Endodermal cell (in vitro differentiated cells): Measurements from ENCODE around the gene TNNI3K. TPM values are rescaled to one million over a fixed set of nuclear protein-coding genes. Genes with fewer than 3 reads are reported as not detected.

Experiments used
- DNase-seq: peaks from one replicate; pipeline ENCODE4 v3.0.0-alpha.2; 2017
- H3K27ac ChIP-seq: 2 replicates; pipeline ENCODE4 v1.5.1; 2013; ENCODE audit warnings: mild to moderate bottlenecking, low read depth, low read length, moderate library complexity
- H3K27me3 ChIP-seq: 2 replicates; pipeline ENCODE4 v1.6.1; 2013; ENCODE audit warnings: mild to moderate bottlenecking, low read length, moderate library complexity; ENCODE audit not compliant: insufficient read depth, control insufficient read depth, poor library complexity, severe bottlenecking
- H3K36me3 ChIP-seq: 2 replicates; pipeline ENCODE4 v1.7.0; 2013; ENCODE audit warnings: mild to moderate bottlenecking, low read length, moderate library complexity; ENCODE audit not compliant: control insufficient read depth, insufficient read depth
- H3K4me1 ChIP-seq: one replicate; pipeline ENCODE4 v1.7.0; 2013; ENCODE audit warnings: low read length; ENCODE audit not compliant: control insufficient read depth, insufficient read depth
- H3K4me3 ChIP-seq: 2 replicates; pipeline ENCODE4 v1.5.1; 2013; ENCODE audit warnings: mild to moderate bottlenecking, low read length, moderate library complexity
- H3K9ac ChIP-seq: 2 replicates; pipeline ENCODE4 v1.6.1; 2013; ENCODE audit warnings: mild to moderate bottlenecking, low read length, moderate library complexity; ENCODE audit not compliant: poor library complexity, severe bottlenecking; ENCODE audit errors: extremely low read depth
- H3K9me3 ChIP-seq: 2 replicates; pipeline ENCODE4 v1.6.1; 2013; ENCODE audit warnings: mild to moderate bottlenecking, low read length, moderate library complexity; ENCODE audit not compliant: control insufficient read depth
- H3K27ac Mint-ChIP-seq: 2 replicates; pipeline ENCODE4 v1.8.0; 2020; ENCODE audit warnings: mixed read lengths
- H3K27me3 Mint-ChIP-seq: 2 replicates; pipeline ENCODE4 v1.8.0; 2021; ENCODE audit warnings: mild to moderate bottlenecking, mixed read lengths; ENCODE audit not compliant: insufficient read depth
- H3K36me3 Mint-ChIP-seq: 2 replicates; pipeline ENCODE4 v1.8.0; 2020; ENCODE audit warnings: low read depth, mixed read lengths
- H3K4me1 Mint-ChIP-seq: 2 replicates; pipeline ENCODE4 v1.8.0; 2020; ENCODE audit warnings: mixed read lengths
- H3K4me3 Mint-ChIP-seq: 2 replicates; pipeline ENCODE4 v1.8.0; 2020; ENCODE audit warnings: mild to moderate bottlenecking, moderate library complexity, mixed read lengths
- H3K9me3 Mint-ChIP-seq: 2 replicates; pipeline ENCODE4 v1.8.0; 2020; ENCODE audit warnings: mild to moderate bottlenecking, mixed read lengths
- WGBS, 2 experiments: methylation state at CpG; one replicate each; pipeline versions ENCODE4 v1.1.5 to v1.1.7; 2013; ENCODE audit warnings: missing lambda C conversion rate in 2 of 2, mixed read lengths in 1 of 2; ENCODE audit not compliant: insufficient coverage in 1 of 2, insufficient read length in 1 of 2; 5-methylcytosine and 5-hydroxymethylcytosine counted together
- long read RNA-seq, 4 experiments: library from polyadenylated mRNA in 2 of 4; library from RNA in 1 of 4; library from capped mRNA in 1 of 4; stranded (forward) in 3 of 4; unstranded in 1 of 4; transcript quantifications; one replicate each; pipeline ENCODE4 v2.0.0, GENCODE V29; 2020 to 2021; ENCODE audit warnings: inconsistent platforms in 1 of 4
- polyA plus RNA-seq, 2 experiments: library from polyadenylated mRNA; stranded (reverse); fragments of 50-300 nt; gene quantifications; one replicate each; pipeline ENCODE4 v1.2.3, GENCODE V29; 2013
- total RNA-seq, 2 donors: library from RNA; stranded (reverse); fragmentation: NEBNext Ultra II Directional in 1 of 2; extraction: Animal tissue kit (Norgen Biotek cat#: 25700) in 1 of 2; gene quantifications; 2 replicates in 1 of 2; 3 replicates in 1 of 2; pipeline ENCODE4 v1.2.1, GENCODE V29; 2021
- TF ChIP-seq, protein P1 (sequence below): fragments of 200-600 bp; sonication (generic); conservative IDR thresholded peaks from 2 replicates; pipeline ENCODE4 v1.5.0; 2021; ENCODE audit warnings: antibody characterized with exemption, mild to moderate bottlenecking

Gene TNNI3K, protein sequence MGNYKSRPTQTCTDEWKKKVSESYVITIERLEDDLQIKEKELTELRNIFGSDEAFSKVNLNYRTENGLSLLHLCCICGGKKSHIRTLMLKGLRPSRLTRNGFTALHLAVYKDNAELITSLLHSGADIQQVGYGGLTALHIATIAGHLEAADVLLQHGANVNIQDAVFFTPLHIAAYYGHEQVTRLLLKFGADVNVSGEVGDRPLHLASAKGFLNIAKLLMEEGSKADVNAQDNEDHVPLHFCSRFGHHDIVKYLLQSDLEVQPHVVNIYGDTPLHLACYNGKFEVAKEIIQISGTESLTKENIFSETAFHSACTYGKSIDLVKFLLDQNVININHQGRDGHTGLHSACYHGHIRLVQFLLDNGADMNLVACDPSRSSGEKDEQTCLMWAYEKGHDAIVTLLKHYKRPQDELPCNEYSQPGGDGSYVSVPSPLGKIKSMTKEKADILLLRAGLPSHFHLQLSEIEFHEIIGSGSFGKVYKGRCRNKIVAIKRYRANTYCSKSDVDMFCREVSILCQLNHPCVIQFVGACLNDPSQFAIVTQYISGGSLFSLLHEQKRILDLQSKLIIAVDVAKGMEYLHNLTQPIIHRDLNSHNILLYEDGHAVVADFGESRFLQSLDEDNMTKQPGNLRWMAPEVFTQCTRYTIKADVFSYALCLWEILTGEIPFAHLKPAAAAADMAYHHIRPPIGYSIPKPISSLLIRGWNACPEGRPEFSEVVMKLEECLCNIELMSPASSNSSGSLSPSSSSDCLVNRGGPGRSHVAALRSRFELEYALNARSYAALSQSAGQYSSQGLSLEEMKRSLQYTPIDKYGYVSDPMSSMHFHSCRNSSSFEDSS
- total RNA-seq: 1 to 10 TPM in 1 of 2 donors, not detected in 1; 1.1 TPM
- 1.4 TPM for polyA plus RNA-seq (2013, experiment 1 of 2)
- 1.1 TPM for polyA plus RNA-seq (2013, experiment 2 of 2)
- long read RNA-seq, experiment 1, partial matches to known transcripts: 0 of 1 reads
- long read RNA-seq, experiment 1, other reads (novel, unspliced or antisense): 1 of 1 reads
- long read RNA-seq, experiment 2, partial matches to known transcripts: 0 of 1 reads
- long read RNA-seq, experiment 2, other reads (novel, unspliced or antisense): 1 of 1 reads
- long read RNA-seq, experiment 3: 0 reads
- long read RNA-seq, experiment 4: 0 reads

DNA sequence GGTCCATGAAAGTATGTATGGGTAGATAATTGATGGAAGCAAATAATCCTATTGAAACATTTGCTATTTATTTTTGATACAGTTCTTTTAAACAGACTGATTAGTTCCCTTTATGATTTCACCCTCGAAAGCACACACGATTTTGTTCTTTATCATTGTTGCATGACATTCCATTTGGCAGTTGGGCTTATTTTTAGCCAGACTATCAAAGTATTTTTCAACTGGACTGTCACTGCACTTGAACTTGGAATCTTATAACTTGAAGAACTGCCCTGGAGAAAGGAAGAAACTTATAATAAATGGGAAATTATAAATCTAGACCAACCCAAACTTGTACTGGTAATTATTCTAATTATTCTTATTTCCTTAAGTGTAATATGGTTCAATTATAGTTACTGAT is at the start of gene TNNI3K:
TSS of gene TNNI3K (plus strand) at position 235 of the 400 bp plus-strand sequence. CDS start at position 300, 65 bp downstream.
- Histone ChIP-seq H3K9ac (no peak within 1 kb of the TSS), H3K36me3 (no peaks in the 10 kb centered on the region), H3K27ac (no peak within 1 kb of the TSS), H3K9me3 (peaks cover 6% of the 10 kb centered on the region), H3K27me3 (no peaks in the 10 kb centered on the region), H3K4me1 (no peaks in the 10 kb centered on the region), H3K4me3 (no peak within 1 kb of the TSS)
- no peak for DNase-seq
- Mint-ChIP-seq H3K9me3 (no peaks in the 10 kb centered on the region), H3K36me3 (no peaks in the 10 kb centered on the region), H3K27ac (no peak within 1 kb of the TSS), H3K4me3 (no peak within 1 kb of the TSS), H3K4me1 (peaks cover 6% of the 10 kb centered on the region), H3K27me3 (peaks cover 2% of the 10 kb centered on the region)
- 82 to 97% methylated on average over 2 of the region's 2 CpGs for WGBS, 2 experiments
- TF ChIP-seq, protein P1, sequence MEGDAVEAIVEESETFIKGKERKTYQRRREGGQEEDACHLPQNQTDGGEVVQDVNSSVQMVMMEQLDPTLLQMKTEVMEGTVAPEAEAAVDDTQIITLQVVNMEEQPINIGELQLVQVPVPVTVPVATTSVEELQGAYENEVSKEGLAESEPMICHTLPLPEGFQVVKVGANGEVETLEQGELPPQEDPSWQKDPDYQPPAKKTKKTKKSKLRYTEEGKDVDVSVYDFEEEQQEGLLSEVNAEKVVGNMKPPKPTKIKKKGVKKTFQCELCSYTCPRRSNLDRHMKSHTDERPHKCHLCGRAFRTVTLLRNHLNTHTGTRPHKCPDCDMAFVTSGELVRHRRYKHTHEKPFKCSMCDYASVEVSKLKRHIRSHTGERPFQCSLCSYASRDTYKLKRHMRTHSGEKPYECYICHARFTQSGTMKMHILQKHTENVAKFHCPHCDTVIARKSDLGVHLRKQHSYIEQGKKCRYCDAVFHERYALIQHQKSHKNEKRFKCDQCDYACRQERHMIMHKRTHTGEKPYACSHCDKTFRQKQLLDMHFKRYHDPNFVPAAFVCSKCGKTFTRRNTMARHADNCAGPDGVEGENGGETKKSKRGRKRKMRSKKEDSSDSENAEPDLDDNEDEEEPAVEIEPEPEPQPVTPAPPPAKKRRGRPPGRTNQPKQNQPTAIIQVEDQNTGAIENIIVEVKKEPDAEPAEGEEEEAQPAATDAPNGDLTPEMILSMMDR: no peak

DNA sequence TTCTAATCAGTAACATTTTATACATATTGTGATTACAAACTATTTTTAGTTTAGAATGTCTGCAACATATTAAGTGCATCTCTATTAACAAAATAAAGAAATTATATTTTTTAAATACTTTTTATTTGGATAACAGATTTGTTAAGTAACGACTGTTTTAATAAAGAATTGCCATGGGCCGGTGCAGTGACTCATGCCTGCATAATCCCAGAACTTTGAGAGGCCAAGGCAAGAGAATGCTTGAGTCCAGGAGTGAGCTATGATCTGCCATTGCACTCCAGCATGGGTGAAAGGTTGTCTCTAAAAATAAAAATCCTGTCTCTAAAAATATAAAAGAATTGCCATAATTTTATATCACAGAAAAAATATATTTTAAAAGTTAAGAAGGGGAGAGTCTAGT is 41.3 kb upstream of the TNNI3K start:
- Mint-ChIP-seq H3K4me1 (no peaks in the 10 kb centered on the region), H3K9me3 (no peaks in the 10 kb centered on the region), H3K4me3 (no peak overlapping the region), H3K27me3 (no peaks in the 10 kb centered on the region), H3K36me3 (no peaks in the 10 kb centered on the region), H3K27ac (no peak overlapping the region)
- no peak overlapping the region for H3K4me3 ChIP-seq
- H3K4me1 ChIP-seq: no peaks in the 10 kb centered on the region
- TF ChIP-seq, protein P1: no peak
- no peak overlapping the region for H3K9ac ChIP-seq
- 85% methylated on average over 2 of the region's 2 CpGs; no CpG with 5 or more reads in 1 of the 2 experiments for WGBS, 2 experiments
- H3K36me3 ChIP-seq: no peaks in the 10 kb centered on the region
- no peak for DNase-seq
- H3K9me3 ChIP-seq: peaks cover 5% of the 10 kb centered on the region
- H3K27ac ChIP-seq: no peak overlapping the region
- no peaks in the 10 kb centered on the region for H3K27me3 ChIP-seq

DNA sequence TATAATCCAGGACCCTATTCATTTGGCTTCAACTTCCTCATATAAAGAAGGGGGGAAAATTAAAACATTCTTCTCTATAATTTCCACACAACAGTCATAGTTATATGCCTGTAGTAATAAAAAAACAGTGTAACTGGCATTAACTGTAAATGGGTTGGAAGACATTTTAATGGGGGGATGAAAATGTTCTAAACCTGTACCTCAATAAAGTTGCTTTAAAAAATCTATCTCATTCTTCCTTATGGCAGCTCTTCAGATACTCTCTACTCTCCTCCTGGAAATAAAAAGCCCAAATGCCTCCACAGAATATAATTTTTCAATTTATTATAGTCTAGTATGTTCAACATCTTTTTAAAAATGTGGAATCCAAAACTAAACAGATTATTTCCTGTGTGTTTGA is 39.8 kb upstream of the TNNI3K start:
- H3K4me1 Mint-ChIP-seq: no peaks in the 10 kb centered on the region
- no peak overlapping the region for H3K4me3 Mint-ChIP-seq
- no peak for DNase-seq
- no peaks in the 10 kb centered on the region for H3K27me3 ChIP-seq
- H3K36me3 ChIP-seq: no peaks in the 10 kb centered on the region
- H3K27me3 Mint-ChIP-seq: no peaks in the 10 kb centered on the region
- no peaks in the 10 kb centered on the region for H3K9me3 Mint-ChIP-seq
- H3K36me3 Mint-ChIP-seq: peaks cover 2% of the 10 kb centered on the region
- H3K4me1 ChIP-seq: no peaks in the 10 kb centered on the region
- H3K9ac ChIP-seq: no peak overlapping the region
- H3K27ac ChIP-seq: no peak overlapping the region
- no peak overlapping the region for H3K4me3 ChIP-seq
- H3K27ac Mint-ChIP-seq: no peak overlapping the region
- TF ChIP-seq, protein P1: no peak
- H3K9me3 ChIP-seq: peaks cover 5% of the 10 kb centered on the region
